Measurements from ENCODE around the gene ECE2. TPM values are rescaled to one million over a fixed set of nuclear protein-coding genes. Genes with fewer than 3 reads are reported as not detected.
"Not testable (repeated sequence)": the region's sequence is repeated elsewhere in the genome, so short reads cannot be mapped to it uniquely, and the experiment has no call there.

Gene ECE2
- total RNA-seq, 1 experiment from 2014 or later, result 0.46 TPM

DNA sequence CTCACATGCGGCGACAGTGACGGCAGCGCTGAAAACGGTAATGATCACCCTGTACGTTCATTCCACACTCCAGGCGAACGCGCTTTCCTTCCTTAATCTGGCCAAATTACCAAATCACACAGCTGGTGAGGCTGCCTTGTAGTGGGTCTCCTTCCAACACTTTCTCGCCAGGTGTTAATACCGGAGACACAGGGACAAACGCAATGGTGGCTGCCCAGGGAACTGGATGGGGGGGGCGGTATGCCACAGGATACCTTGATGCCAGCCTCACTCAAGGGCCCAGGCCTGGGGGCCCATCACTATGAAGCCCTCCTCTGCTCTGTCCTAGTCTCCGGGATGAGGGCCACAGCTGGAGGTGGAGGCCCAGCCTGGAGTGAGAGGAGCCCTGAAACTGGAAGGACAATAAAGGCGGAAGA, 13.1 kb upstream of the ECE2 start:
- H3K36me3 Mint-ChIP-seq, result peaks cover 3% of the 10 kb centered on the region; the same call in 1 of the 2 replicates
- ATAC-seq (no peak), DNase-seq (ENCODE audit: low spot score) (no peak)
- H3K4me1 Mint-ChIP-seq, result peaks cover 12% of the 10 kb centered on the region
- ChIA-PET POLR2A (interaction anchor here (0.6 kb wide), 1 partner anchor 835 kb away, joined by 4 read pairs; no protein-coding TSS in a partner anchor), CTCF (interaction anchor here (0.7 to 4.4 kb wide), 7 partner anchors 8 to 77 kb away, joined by 3 to 23 read pairs (median 5); partner anchors contain the start of genes ABCF3 and EEF1AKMT4)
- H3K27me3 Mint-ChIP-seq (ENCODE audit: low read depth), result peaks cover 76% of the 10 kb centered on the region
- peaks cover 6% of the 10 kb centered on the region for H3K9me3 Mint-ChIP-seq
- peak overlapping the region; percentile 78 for H3K4me3 Mint-ChIP-seq
- H3K27ac Mint-ChIP-seq, result no peak overlapping the region
- TF ChIP-seq ZNF396 (CRISPR knock-in tag; IDR thresholded peaks at IDR 0.05; ENCODE audit: borderline replicate concordance) (no peak), ELF4 (CRISPR knock-in tag; IDR thresholded peaks at IDR 0.05; ENCODE audit: low read depth) (no peak), SMAD3 (CRISPR knock-in tag; IDR thresholded peaks at IDR 0.05; ENCODE audit: borderline replicate concordance) (no peak), ZBTB21 (CRISPR knock-in tag; IDR thresholded peaks at IDR 0.05; ENCODE audit: borderline replicate concordance) (0 out of 2 replicates have a peak, but pooled peaks have one; percentile 52), ZNF423 (CRISPR knock-in tag; IDR thresholded peaks at IDR 0.05) (no peak), FOXP1 (CRISPR knock-in tag; IDR thresholded peaks at IDR 0.05; ENCODE audit: borderline replicate concordance) (no peak), HMGA2 (CRISPR knock-in tag; IDR thresholded peaks at IDR 0.05) (no peak), EMX1 (CRISPR knock-in tag; IDR thresholded peaks at IDR 0.05) (no peak)

DNA sequence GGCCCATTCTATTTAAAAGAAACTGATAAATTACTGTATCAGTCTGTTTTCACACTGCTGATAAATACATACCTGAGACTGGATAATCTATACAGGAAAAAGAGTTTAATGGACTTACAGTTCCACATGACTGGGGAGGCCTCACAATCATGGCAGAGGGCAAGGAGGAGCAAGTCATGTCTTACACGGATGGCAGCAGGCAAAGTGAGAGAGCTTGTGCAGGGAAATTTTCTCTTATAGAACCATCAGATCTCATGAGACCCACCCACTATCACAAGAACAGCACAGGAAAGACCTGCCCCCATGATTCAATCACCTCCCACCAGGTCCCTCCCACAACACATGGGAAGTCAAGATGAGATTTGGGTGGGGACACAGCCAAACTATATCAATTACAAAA, 8.6 kb upstream of the ECE2 start:
- H3K36me3 Mint-ChIP-seq; H3K9me3 Mint-ChIP-seq; H3K4me1 Mint-ChIP-seq; POLR2A ChIA-PET; ATAC-seq; H3K27ac Mint-ChIP-seq; DNase-seq (ENCODE audit: low spot score); CTCF ChIA-PET; H3K4me3 Mint-ChIP-seq: not testable (repeated sequence)
- peaks cover 43% of the 10 kb centered on the region for H3K27me3 Mint-ChIP-seq (ENCODE audit: low read depth)

DNA sequence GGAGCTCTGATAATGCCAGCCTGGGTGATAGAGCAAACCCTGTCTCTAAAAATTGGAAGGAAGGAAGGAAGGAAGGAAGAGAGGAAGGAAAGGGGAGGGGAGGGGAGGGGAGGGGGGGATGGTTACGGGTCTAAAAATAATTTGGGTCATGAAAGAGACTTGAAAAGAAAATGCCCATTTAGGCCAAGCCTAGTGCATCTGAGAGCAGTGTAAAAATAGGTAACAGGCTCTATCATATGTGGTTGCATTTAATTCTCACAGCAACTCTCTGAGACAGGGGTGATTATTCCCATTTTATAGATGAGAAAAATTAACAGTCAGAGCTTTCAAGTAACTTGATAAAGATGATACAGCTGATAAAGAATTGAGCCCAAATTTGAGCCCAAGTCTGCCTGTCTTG, 3.6 kb upstream of the ECE2 start:
- POLR2A ChIA-PET, result no interaction called here
- Mint-ChIP-seq H3K4me3 (no peak overlapping the region), H3K36me3 (no peaks in the 10 kb centered on the region), H3K27ac (no peak overlapping the region), H3K27me3 (ENCODE audit: low read depth) (peaks cover 47% of the 10 kb centered on the region), H3K4me1 (peaks cover 5% of the 10 kb centered on the region), H3K9me3 (peaks cover 3% of the 10 kb centered on the region)
- CTCF ChIA-PET, result interaction anchor here (1.1 kb wide), 1 partner anchor 13 kb away, joined by 3 read pairs; no protein-coding TSS in a partner anchor
- ATAC-seq, result no peak
- no peak for DNase-seq (ENCODE audit: low spot score)
- TF ChIP-seq CBFB (CRISPR knock-in tag; IDR thresholded peaks at IDR 0.05; ENCODE audit: low read depth) (no peak), NFATC4 (CRISPR knock-in tag; IDR thresholded peaks at IDR 0.05) (no peak), FOXK1 (CRISPR knock-in tag; IDR thresholded peaks at IDR 0.05) (no peak), HMGA2 (CRISPR knock-in tag; IDR thresholded peaks at IDR 0.05) (no peak), PRRX2 (CRISPR knock-in tag; IDR thresholded peaks at IDR 0.05) (no peak), ZNF317 (CRISPR knock-in tag; IDR thresholded peaks at IDR 0.05; ENCODE audit: borderline replicate concordance, low read depth) (no peak), CREB1 (CRISPR knock-in tag; IDR thresholded peaks at IDR 0.05) (no peak), RORB (CRISPR knock-in tag; IDR thresholded peaks at IDR 0.05) (no peak)
- TF ChIP-seq, protein P1, sequence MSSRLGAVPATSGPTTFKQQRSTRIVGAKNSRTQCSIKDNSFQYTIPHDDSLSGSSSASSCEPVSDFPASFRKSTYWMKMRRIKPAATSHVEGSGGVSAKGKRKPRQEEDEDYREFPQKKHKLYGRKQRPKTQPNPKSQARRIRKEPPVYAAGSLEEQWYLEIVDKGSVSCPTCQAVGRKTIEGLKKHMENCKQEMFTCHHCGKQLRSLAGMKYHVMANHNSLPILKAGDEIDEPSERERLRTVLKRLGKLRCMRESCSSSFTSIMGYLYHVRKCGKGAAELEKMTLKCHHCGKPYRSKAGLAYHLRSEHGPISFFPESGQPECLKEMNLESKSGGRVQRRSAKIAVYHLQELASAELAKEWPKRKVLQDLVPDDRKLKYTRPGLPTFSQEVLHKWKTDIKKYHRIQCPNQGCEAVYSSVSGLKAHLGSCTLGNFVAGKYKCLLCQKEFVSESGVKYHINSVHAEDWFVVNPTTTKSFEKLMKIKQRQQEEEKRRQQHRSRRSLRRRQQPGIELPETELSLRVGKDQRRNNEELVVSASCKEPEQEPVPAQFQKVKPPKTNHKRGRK (CRISPR knock-in tag; IDR thresholded peaks at IDR 0.05; ENCODE audit: borderline replicate concordance), result no peak
- TF ChIP-seq, protein P2, sequence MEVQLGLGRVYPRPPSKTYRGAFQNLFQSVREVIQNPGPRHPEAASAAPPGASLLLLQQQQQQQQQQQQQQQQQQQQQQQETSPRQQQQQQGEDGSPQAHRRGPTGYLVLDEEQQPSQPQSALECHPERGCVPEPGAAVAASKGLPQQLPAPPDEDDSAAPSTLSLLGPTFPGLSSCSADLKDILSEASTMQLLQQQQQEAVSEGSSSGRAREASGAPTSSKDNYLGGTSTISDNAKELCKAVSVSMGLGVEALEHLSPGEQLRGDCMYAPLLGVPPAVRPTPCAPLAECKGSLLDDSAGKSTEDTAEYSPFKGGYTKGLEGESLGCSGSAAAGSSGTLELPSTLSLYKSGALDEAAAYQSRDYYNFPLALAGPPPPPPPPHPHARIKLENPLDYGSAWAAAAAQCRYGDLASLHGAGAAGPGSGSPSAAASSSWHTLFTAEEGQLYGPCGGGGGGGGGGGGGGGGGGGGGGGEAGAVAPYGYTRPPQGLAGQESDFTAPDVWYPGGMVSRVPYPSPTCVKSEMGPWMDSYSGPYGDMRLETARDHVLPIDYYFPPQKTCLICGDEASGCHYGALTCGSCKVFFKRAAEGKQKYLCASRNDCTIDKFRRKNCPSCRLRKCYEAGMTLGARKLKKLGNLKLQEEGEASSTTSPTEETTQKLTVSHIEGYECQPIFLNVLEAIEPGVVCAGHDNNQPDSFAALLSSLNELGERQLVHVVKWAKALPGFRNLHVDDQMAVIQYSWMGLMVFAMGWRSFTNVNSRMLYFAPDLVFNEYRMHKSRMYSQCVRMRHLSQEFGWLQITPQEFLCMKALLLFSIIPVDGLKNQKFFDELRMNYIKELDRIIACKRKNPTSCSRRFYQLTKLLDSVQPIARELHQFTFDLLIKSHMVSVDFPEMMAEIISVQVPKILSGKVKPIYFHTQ (CRISPR knock-in tag; IDR thresholded peaks at IDR 0.05), result no peak
- TF ChIP-seq, protein P3, sequence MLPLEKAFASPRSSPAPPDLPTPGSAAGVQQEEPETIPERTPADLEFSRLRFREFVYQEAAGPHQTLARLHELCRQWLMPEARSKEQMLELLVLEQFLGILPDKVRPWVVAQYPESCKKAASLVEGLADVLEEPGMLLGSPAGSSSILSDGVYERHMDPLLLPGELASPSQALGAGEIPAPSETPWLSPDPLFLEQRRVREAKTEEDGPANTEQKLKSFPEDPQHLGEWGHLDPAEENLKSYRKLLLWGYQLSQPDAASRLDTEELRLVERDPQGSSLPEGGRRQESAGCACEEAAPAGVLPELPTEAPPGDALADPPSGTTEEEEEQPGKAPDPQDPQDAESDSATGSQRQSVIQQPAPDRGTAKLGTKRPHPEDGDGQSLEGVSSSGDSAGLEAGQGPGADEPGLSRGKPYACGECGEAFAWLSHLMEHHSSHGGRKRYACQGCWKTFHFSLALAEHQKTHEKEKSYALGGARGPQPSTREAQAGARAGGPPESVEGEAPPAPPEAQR (CRISPR knock-in tag; IDR thresholded peaks at IDR 0.05), result no peak
- TF ChIP-seq, protein P4, sequence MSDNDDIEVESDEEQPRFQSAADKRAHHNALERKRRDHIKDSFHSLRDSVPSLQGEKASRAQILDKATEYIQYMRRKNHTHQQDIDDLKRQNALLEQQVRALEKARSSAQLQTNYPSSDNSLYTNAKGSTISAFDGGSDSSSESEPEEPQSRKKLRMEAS (CRISPR knock-in tag; IDR thresholded peaks at IDR 0.05), result no peak
- TF ChIP-seq, protein P5, sequence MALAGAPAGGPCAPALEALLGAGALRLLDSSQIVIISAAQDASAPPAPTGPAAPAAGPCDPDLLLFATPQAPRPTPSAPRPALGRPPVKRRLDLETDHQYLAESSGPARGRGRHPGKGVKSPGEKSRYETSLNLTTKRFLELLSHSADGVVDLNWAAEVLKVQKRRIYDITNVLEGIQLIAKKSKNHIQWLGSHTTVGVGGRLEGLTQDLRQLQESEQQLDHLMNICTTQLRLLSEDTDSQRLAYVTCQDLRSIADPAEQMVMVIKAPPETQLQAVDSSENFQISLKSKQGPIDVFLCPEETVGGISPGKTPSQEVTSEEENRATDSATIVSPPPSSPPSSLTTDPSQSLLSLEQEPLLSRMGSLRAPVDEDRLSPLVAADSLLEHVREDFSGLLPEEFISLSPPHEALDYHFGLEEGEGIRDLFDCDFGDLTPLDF (CRISPR knock-in tag; IDR thresholded peaks at IDR 0.05), result no peak

All from WTC11 (cell line).